Ishikawa (cell line): Measurements from ENCODE around the gene HIVEP1.

ENCODE experiments used
- CEBPB ChIP-seq: IDR thresholded peaks from 2 replicates; pipeline ENCODE4 v1.6.1; 2012
- CREB1 ChIP-seq: IDR thresholded peaks from 2 replicates; pipeline ENCODE4 v1.6.1; 2012; ENCODE audit warnings: low read depth
- EP300 ChIP-seq: IDR thresholded peaks from 2 replicates; pipeline ENCODE4 v1.6.1; 2012; ENCODE audit warnings: borderline replicate concordance
- FOXM1 ChIP-seq: IDR thresholded peaks from 2 replicates; pipeline ENCODE4 v1.6.1; 2012; ENCODE audit warnings: low read depth, borderline replicate concordance
- MAX ChIP-seq: IDR thresholded peaks from 2 replicates; pipeline ENCODE4 v1.6.1; 2012
- NFIC ChIP-seq: IDR thresholded peaks from 2 replicates; pipeline ENCODE4 v1.6.1; 2012
- RAD21 ChIP-seq: IDR thresholded peaks from 2 replicates; pipeline ENCODE4 v1.6.1; 2012; ENCODE audit warnings: low read depth
- REST ChIP-seq: IDR thresholded peaks from 2 replicates; pipeline ENCODE4 v1.6.1; 2012; ENCODE audit warnings: low read depth, mild to moderate bottlenecking
- TAF1 ChIP-seq: IDR thresholded peaks from 2 replicates; pipeline ENCODE4 v1.6.1; 2012; ENCODE audit warnings: low read depth, mild to moderate bottlenecking
- TCF12 ChIP-seq: IDR thresholded peaks from 2 replicates; pipeline ENCODE4 v1.6.1; 2012; ENCODE audit warnings: low read depth
- TEAD4 ChIP-seq: IDR thresholded peaks from 2 replicates; pipeline ENCODE4 v1.6.1; 2012
- USF1 ChIP-seq: IDR thresholded peaks from 2 replicates; pipeline ENCODE4 v1.6.1; 2012
- YY1 ChIP-seq: IDR thresholded peaks from 2 replicates; pipeline ENCODE4 v1.6.1; 2012; ENCODE audit warnings: low read depth
- ZBTB7A ChIP-seq: IDR thresholded peaks from 2 replicates; pipeline ENCODE4 v1.6.1; 2012; ENCODE audit warnings: low read depth

HIVEP1 gene

GRCh38 chr6:12150812-12151432, 138.8 kb downstream of the HIVEP1 start:
- TF ChIP-seq RAD21 (peak; percentile 71), REST (no peak)

- no peak for TF ChIP-seq USF1
- no peak for TF ChIP-seq MAX
Observed at GRCh38 chr6:12151433-12151820, 139.3 kb downstream of the HIVEP1 start.

GRCh38 chr6:12152023-12152970, 140.2 kb downstream of the HIVEP1 start:
- TF ChIP-seq TAF1 (no peak), CREB1 (no peak), TCF12 (no peak), TEAD4 (no peak)

GRCh38 chr6:12158686-12159415, 146.7 kb downstream of the HIVEP1 start:
- TF ChIP-seq TEAD4, result no peak
- TF ChIP-seq YY1, result no peak
- no peak for TF ChIP-seq TAF1
- no peak for TF ChIP-seq NFIC

- no peak for TF ChIP-seq MAX
- TF ChIP-seq TEAD4, result no peak
- TF ChIP-seq REST, result no peak
- no peak for TF ChIP-seq TCF12
- TF ChIP-seq YY1, result no peak
- TF ChIP-seq RAD21, result no peak
- TF ChIP-seq CREB1, result no peak
- TF ChIP-seq NFIC, result no peak
- no peak for TF ChIP-seq USF1
- TF ChIP-seq ZBTB7A, result no peak
Observed at GRCh38 chr6:12160326-12160725, 148.2 kb downstream of the HIVEP1 start.

GRCh38 chr6:12162213-12162612, 150.1 kb downstream of the HIVEP1 start:
- TF ChIP-seq CEBPB (no peak), TEAD4 (no peak), YY1 (no peak), TCF12 (no peak), EP300 (no peak)

GRCh38 chr6:12163149-12163548, 151.0 kb downstream of the HIVEP1 start:
- TF ChIP-seq TCF12 (no peak), TEAD4 (no peak), CREB1 (no peak), USF1 (no peak), REST (no peak), YY1 (no peak), MAX (no peak), FOXM1 (no peak)
